AG20443 (cell line): Measurements from ENCODE around the gene PTGFRN.

Source experiments
- DNase-seq: peaks from one replicate; pipeline ENCODE4 v3.0.0; 2012; ENCODE audit warnings: low spot score, mixed read lengths

Gene PTGFRN

GRCh38 chr1:116889380-116889779 is 20.3 kb upstream of the PTGFRN start:
- no peak for DNase-seq

DNA sequence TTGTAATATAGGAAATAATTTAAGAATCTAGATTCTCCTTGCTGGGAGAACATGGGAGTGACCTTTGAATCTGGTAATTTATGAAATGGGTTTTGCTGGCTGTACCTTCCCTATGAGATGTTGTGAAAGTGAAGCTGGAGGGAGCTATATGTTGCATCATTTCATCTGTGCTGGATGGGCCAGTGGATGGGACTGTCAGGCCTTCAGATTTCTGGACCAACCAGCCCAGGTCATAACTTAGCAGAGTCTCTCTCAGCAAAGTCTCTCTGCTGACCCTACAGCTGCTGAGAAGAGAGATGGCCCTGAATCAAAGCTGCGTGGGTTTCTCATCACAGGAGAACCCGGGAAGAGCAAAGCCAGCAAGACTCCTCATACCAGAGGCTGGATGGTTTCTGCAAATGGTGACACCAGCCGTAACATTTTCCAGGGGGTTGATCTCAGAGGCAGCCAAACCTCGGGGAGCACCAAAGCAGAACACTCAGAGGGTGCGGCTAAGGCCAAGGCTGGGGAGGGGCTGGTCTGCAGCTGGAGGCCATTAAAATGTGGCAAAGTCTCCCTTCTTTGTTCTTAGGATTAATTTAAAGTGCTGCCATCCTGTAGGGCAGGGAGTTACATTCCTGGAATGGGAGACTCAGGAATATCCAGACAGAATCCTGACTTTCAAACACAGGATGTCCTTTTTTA is 18.2 kb upstream of the PTGFRN start:
- no peak for DNase-seq

DNA sequence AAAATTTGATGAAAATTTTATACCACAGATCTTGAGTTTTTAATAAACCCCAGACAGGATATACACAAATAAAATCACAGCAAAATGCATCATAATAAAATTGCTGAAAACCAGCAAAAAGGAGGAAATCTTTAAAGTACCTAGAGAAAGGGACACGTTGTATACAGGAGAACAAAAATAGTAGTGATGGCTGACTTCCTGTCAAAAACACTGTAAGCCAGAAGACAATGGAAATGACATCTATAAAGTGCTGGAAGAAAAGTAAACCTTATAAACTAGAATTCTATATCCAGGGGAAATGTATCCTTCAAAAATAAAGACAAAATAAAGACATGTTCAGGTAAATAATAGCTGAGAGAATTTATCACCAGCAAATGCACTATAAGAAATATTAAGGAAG is 14.6 kb upstream of the PTGFRN start:
- no peak for DNase-seq

DNA sequence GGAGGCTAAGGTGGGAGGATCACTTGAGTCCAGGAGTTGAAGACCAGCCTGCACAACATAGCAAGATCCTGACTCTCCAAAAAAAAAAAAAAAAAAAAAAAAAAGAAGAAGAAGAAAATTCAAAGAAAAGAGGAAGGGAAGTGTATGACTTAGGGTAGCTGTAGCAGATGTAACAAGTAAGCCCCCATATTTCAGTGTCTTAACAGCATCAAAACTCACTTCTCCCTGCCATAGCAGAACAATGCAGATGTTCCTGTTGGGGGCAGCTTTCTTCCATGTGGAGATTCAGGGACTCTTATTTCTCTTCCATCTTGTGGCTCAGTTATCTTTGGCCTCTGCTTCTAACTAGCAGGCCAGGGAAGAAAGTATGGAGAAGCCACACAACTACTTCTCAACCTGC is 10.2 kb upstream of the PTGFRN start:
- DNase-seq, result no peak

DNA sequence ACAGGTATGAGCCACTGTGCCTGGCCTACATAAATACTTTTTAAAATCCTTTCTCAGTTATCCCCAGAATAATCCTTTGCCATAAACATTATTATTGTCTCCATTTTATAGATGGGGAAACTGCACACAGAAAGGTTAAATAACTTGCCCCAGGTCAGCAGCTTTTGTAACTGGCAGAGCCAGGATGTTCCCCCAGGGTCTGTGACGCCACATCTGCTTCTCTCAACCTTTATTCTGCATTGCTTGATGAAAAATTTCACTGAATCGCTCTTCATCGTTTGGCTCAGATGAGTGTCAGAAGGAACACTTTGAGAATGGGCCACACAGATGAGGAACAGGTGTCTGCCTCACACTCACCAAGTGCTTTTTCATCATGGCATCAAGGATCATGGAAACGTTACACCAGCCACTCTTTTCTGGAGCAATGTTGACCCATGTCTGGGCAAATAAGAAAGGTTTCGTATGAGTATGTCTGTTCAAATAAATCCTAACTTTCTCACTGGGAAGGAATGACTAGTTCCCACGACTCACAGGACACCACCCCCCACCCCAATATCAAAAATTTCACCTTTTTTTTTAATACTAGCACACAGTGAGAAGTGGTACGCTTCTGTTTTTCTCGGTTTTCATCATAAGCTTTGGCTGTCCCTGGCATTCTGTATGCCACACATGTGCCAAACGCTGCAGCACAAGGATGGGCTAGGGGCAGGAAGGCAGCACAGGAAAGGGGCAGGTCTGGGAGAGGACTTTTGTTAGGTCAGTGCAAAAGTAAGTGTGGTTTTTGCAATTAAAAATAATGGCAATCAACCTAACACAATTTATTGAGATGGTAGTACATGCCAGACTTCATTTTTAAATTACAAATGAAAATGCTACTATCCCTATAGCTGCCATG is 9.0 kb upstream of the PTGFRN start:
- no peak for DNase-seq

DNA sequence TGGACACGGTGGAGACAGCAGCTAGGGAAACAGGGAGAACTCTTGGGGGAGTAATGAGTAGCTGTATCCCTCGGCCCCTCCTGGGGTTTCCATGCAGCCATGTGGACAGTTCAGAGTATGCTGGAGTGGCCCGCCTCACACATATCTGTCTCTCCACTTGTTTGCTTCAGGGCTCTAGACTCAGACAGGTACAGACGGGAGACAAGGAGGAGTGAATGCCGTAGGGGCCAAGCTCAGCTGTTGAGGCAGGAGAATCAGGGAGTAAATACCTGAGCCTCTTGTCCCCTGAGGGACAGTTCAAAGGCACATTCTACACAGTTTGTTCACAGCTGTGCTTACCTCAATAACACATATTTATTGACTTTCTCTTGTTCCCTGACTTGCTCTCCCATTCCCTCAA is 7.7 kb upstream of the PTGFRN start:
- DNase-seq, result no peak

DNA sequence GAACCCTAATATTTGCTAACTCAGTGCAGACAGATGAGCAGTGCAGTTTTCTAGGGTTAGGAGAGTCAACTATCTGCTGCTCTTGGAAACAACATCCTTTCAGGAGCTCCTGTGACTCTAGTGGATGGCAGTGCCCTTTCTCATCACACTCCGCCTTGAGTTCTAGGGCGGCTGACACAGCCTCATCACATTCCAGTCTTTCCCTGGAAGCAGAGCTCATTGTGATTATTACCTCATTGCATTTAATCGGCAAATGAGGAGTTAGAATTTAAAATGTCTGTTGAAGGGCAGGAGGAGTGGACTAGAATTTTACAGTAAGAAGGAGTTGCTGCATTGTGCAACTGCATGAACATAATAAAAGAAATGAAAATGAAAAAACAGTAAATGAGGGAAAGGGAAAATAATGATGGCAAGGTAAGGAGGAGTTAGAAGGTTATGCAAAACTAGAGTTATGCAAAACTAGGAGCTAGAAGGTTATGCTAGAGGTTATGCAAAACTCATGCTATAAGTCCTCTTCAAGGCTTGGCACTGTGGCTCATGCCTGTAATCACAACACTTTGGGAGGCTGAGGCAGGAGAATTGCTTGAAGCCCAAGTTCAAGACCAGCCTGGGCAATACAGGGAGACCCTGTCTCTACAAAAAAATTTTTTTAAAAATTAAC is 6.9 kb upstream of the PTGFRN start:
- no peak for DNase-seq

DNA sequence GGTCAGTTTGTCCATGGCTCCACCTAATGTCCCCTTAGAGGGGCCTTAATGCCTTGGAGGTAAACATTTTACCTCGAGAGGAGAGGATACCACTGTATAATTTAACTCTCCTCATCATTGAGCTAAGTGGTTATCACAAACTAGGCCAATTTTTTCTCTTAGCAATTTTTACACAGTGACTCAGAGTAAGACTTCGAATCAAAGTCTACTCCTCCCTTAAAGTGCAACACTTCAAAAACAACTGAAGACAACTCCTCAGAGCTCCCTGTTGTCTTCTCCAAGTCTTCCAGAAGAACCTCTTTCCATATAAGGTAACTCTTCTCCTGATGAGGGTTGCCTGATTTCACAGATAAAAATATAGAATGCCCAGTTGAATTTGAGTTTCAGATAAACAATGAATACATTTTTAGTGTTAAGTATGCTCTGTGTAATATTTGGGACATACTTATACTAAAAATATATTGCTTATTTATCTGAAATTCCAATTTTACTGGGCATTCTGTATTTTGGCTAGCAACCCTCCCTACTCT is 4.9 kb upstream of the PTGFRN start:
- peak; percentile 48 for DNase-seq

DNA sequence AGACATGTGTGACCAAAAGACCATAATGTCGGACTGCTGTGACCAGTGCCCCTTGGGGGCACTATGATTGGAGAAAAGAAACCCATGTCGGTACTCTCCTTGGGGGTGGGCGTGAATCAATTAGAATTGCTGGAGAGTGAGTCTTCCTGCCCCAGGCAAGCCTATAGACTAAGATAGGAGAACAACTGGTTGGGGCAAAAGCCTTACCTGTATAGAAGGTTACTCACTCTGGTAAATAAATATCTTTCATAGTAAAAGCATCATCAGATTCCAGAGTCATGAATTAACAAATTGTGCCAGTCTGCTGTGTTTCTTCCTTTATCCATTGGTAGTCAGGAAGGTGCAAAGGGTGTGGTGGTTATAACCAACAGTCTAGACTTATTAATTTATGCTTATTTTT is 2.9 kb upstream of the PTGFRN start:
- DNase-seq, result no peak

GRCh38 chr1:116907351-116907750 is 2.4 kb upstream of the PTGFRN start:
- no peak for DNase-seq

DNA sequence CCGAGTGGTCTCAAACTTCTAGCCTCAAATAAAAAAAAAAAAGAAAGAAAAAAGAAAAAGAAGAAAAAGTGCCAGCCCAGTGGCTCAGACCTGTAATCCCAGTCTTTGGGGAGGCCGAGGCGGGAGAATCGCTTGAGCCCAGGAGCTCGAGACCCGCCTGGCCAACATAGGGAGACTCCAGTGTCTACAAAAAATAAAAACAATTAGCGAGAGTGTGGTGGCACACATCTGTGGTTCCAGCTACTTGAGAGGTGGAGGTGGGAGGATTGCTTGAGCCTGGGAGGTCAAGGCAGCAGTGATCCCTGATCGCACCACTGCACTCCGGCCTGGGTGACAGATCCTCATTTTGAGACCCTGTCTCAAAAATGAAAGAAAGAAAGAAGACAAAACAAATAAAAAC is 1.4 kb upstream of the PTGFRN start:
- DNase-seq, result no peak

GRCh38 chr1:116908820-116909511 is 750 bp upstream of the PTGFRN start:
- DNase-seq, result no peak

DNA sequence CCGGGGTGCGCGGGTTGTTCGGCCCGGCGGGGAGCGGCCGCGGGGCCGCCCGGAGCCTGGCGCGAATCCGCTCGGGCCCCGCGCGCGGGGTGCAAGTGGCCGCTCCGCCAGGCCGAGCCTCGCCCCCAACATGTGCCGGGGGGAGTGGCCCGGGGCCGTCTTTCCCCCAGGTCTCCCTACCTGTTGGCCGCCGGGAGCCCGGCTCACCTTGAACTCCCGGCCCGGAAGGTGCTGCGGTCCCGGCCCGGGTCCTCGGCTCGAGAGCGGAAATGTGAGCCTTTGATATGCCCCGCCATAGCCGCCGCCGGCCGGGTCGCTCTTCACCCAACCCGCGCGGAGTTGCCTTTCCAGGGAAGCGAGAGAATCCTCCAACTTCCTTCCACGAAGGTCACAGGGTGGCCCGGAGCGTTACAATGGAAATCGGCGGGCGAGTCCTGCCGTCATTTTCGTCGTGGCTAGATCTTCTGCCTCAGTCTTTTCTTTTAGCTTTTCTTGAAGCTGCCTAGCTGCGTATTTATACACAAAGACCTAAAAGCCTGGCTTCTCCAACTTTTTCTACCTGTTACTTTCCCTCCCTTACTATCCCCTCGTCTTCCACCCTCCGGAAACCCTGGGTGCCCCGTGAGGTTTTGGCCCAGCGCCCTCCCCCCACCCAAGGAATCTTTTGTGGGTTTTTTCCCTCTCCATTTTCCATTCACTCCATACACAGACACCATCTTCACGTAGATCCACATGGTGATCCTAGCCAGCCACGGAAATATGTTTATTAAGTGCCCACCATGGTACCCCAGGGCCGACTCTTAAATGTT is 867 bp downstream of the PTGFRN start:
- DNase-seq, result peak; percentile 44

DNA sequence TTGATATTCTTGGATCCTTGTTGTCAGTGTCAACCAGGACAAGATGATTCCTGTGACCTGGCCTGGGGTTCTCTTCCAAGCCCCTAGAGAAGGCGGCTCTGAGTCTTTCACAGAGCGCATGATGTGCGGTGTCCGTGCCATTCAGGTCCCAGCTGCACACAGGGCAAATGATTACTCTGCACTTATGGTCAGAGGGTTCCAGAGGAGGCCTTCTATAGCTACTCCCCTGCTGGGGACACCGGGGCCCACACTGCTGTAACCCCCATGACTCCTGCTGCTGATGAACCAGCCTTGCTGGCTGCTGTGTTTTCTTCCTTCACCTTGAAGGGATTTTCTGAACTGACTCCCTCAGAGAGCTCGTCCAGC is 1.5 kb downstream of the PTGFRN start:
- no peak for DNase-seq

DNA sequence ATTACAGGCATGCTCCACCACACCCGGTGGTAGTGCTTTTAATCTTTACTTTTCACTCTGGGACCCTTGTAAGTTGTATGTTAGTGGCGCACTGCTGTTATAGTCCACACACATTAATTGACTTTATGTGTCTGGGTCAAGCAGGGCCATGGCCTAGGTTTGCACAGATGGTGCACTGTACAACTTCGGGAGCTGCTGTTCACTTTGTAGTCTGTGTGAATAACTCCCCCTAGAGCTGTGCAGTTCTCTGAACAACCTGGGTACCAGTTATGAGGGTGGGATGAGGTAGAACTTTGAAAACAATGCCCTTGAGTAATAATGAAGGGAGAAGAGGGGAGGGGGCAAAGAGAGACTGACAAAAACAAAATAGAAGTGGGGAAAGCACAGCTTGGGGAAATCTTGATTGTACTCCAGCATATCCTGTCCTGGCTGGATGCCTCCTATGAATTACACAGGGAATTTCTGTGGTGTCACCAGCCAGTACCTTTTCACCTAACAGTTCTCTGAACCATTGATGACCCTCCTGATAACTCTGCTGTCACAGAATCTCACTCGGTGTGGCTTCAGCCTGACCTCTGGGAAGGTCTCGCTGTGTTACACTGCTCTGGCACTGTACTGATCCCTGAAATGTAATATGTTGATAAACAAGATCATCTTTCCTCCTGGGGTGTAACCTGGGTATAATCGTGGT is 2.2 kb downstream of the PTGFRN start:
- no peak for DNase-seq

DNA sequence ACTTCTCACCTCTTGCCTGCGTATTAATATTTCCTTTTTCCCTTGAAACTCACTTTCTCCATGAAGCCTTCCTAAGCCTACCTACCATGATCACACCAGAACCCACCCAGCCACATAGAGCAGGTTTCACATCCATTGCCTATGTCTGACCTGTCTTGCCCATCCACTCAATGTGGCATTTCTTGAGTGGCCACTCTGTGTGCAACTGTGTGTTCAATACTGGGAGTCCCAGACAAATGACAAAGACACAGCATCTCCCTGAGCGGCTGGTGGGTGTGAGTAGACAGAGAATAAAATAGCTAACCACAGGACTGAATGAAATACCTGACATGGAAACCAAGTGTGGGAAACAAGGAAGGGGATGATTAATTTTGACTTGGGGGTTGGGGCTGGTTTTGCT is 3.1 kb downstream of the PTGFRN start:
- no peak for DNase-seq

- DNase-seq, result no peak
Observed at GRCh38 chr1:116913941-116914340, 4.2 kb downstream of the PTGFRN start.

- DNase-seq, result no peak
Observed at GRCh38 chr1:116914667-116915066, 5.0 kb downstream of the PTGFRN start.

GRCh38 chr1:116915086-116915661 is 5.5 kb downstream of the PTGFRN start:
- DNase-seq, result peak; percentile 29

- no peak for DNase-seq
Observed at GRCh38 chr1:116916002-116916401, 6.3 kb downstream of the PTGFRN start.
